Heart right ventricle (tissue), 16 donors: ENCODE results near the gene DLGAP1. TPM values are rescaled to one million over a fixed set of nuclear protein-coding genes. Genes with fewer than 3 reads are reported as not detected.

Experiments
- ATAC-seq, 8 donors: fragments of 200-7000 bp; cut with Tn5 transposase; one replicate each; pipeline ENCODE4 v1.9.1; 2020; ENCODE audit warnings: mild to moderate bottlenecking in 8 of 8, moderate library complexity in 8 of 8, moderate number of reproducible peaks in 1 of 8
- DNase-seq, 2 donors: peaks; one replicate each; pipeline ENCODE4 v3.0.0-alpha.2; 2020
- H3K27ac ChIP-seq, 10 donors: fragments of 200-600 bp; sonication (generic) in 2 of 10; one replicate each; pipeline versions ENCODE4 v1.5.0 to v1.8.0; 2020 to 2022; ENCODE audit warnings: mild to moderate bottlenecking in 3 of 10
- H3K27me3 ChIP-seq, 7 donors: fragments of 200-600 bp; one replicate each; pipeline ENCODE4 v1.8.0; 2021 to 2022; ENCODE audit warnings: mild to moderate bottlenecking in 2 of 7
- H3K36me3 ChIP-seq, 9 donors: fragments of 200-600 bp; sonication (generic) in 1 of 9; one replicate each; pipeline versions ENCODE4 v1.5.0 to v1.8.0; 2020 to 2022; ENCODE audit warnings: mild to moderate bottlenecking in 2 of 9
- H3K4me1 ChIP-seq, 9 donors: fragments of 200-600 bp; sonication (generic) in 1 of 9; one replicate each; pipeline versions ENCODE4 v1.5.0 to v1.8.0; 2020 to 2022; ENCODE audit warnings: mild to moderate bottlenecking in 4 of 9
- H3K4me3 ChIP-seq, 10 donors: fragments of 200-600 bp; sonication (generic) in 2 of 10; one replicate each; pipeline versions ENCODE4 v1.5.0 to v1.8.0; 2020 to 2022; ENCODE audit warnings: mild to moderate bottlenecking in 7 of 10, moderate library complexity in 2 of 10
- H3K9me3 ChIP-seq, 11 donors: fragments of 200-600 bp in 10 of 11; sonication (generic) in 2 of 11; one replicate each; pipeline versions ENCODE4 v1.5.0 to v1.8.0; 2013 to 2022; ENCODE audit warnings: mild to moderate bottlenecking in 2 of 11, control low read depth in 1 of 11, moderate library complexity in 1 of 11
- WGBS, 2 donors: extraction: QIAGEN DNeasy Blood & Tissue Kit; methylation state at CpG; one replicate each; pipeline ENCODE4 v1.1.7; 2013; ENCODE audit warnings: inconsistent platforms in 1 of 2; 5-methylcytosine and 5-hydroxymethylcytosine counted together
- intact Hi-C, 10 donors: fragments of 100-400 bp; cut with DNase I; formaldehyde crosslinking; loops; one replicate each; pipeline versions ENCODE4 v1.11.1 to v1.14.2; 2022
- polyA plus RNA-seq, 2 donors: library from polyadenylated mRNA; stranded (reverse); fragments of 200-250 nt; gene quantifications; one replicate each; pipeline ENCODE4 v1.2.3, GENCODE V29; 2013
- total RNA-seq, 10 donors: library from RNA; stranded (reverse); fragmentation: NEBNext Ultra II Directional in 3 of 10; extraction: Animal tissue kit (Norgen Biotek cat#: 25700) in 3 of 10; gene quantifications; one replicate each; pipeline versions ENCODE4 v1.2.1 to v1.2.4, GENCODE V29; 2021 to 2023
- TF ChIP-seq, protein P1 (sequence below), 9 donors: fragments of 200-600 bp; sonication (generic) in 2 of 9; IDR thresholded peaks; one replicate each; pipeline versions ENCODE4 v1.5.0 to v1.8.0; 2021 to 2022; ENCODE audit warnings: antibody characterized with exemption in 9 of 9, mild to moderate bottlenecking in 5 of 9, moderate library complexity in 1 of 9
- donor health status: Arrhythmogenic right ventricular cardiomyopathy.
- donor health status: ischemic (EF 13 %, LVEDD 7.1; RV severe dilation, severe dysfunction).
- donor health status: healthy with polysubstance abuse.
- donor health status: DM: no; HTN: yes; CAD: no.
- donor health status: DM: no; HTN: no; CAD: no.
- donor health status: ischemic (EF 25% LVEDD 6.9; RV normal size, moderate dysfunction).
- donor health status: ischemic (EF 25% LVEDD 5.7; RV mildly dilated, moderate dysfunction).
- donor health status: healthy.
- donor health status: DM: yes; HTN: yes; CAD: no.
- donor health status: Ischemic cardiomyopathy.
- donor health status: ischemic (EF 35%, LVEDD 5.7; RV mildly dilated, moderate dysfunction).
- donor health status: nonischemic (EF 11% LVEDD 7.7; RV severe dilation, severe dysfunction).
- donor health status: DM: yes; HTN: yes; CAD: no.
- donor health status: PGD.
- donor health status: ischemic (EF 29% LVEDD 5.4; RV normal size, mild dysfunction).
- donor health status: nonischemic (EF 23%, LVEDD 6.1; RV moderate dilation, normal function).

The DLGAP1 gene
- total and polyA plus RNA-seq, 12 donors: 0.07 to 7.2 (median 1.0) TPM; not detected in 2

DNA sequence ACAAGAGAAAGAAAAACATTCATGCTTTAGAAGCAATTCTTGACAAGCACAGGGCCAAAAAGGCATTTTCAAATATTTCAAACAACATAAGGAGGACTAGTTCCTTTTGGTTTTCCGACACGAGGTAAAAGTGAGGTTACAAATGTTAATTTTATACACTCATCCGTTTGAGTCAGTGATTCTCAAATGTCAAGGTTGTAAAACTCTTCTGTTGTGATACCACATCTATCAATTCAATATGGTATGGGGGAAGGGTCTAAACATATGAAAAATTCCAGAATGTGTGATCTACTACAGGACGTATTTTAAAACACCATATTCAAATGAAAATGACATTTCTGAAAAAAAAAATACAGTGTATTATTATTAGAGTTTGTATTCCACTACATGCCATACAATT lies 952.5 kb downstream of the DLGAP1 start:
- Histone ChIP-seq H3K4me1 (peaks cover 0 to 12% (median 8%) of the 10 kb centered on the region in 9 donors), H3K27me3 (peaks cover 0 to 40% (median 27%) of the 10 kb centered on the region in 7 donors), H3K27ac (no peak overlapping the region), H3K4me3 (no peak overlapping the region), H3K36me3 (no peaks in the 10 kb centered on the region), H3K9me3 (no peaks in the 10 kb centered on the region)
- DNase-seq (no peak), ATAC-seq (no peak)
- intact Hi-C loops: no loop called here
- 75 to 88% methylated on average over 4 of the region's 4 CpGs for WGBS, 2 donors
- TF ChIP-seq, protein P1, sequence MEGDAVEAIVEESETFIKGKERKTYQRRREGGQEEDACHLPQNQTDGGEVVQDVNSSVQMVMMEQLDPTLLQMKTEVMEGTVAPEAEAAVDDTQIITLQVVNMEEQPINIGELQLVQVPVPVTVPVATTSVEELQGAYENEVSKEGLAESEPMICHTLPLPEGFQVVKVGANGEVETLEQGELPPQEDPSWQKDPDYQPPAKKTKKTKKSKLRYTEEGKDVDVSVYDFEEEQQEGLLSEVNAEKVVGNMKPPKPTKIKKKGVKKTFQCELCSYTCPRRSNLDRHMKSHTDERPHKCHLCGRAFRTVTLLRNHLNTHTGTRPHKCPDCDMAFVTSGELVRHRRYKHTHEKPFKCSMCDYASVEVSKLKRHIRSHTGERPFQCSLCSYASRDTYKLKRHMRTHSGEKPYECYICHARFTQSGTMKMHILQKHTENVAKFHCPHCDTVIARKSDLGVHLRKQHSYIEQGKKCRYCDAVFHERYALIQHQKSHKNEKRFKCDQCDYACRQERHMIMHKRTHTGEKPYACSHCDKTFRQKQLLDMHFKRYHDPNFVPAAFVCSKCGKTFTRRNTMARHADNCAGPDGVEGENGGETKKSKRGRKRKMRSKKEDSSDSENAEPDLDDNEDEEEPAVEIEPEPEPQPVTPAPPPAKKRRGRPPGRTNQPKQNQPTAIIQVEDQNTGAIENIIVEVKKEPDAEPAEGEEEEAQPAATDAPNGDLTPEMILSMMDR (IDR thresholded peaks at IDR 0.05): no peak

- peak overlapping the region in 1 of 10 donors; percentile 52 for H3K4me3 ChIP-seq
- peaks cover 0 to 41% (median 27%) of the 10 kb centered on the region in 7 donors for H3K27me3 ChIP-seq
- peaks cover 0 to 12% (median 8%) of the 10 kb centered on the region in 9 donors for H3K4me1 ChIP-seq
- intact Hi-C loops: no loop called here
- H3K36me3 ChIP-seq: no peaks in the 10 kb centered on the region
- H3K27ac ChIP-seq: no peak overlapping the region
- TF ChIP-seq, protein P1 (IDR thresholded peaks at IDR 0.05): no peak
- no peaks in the 10 kb centered on the region for H3K9me3 ChIP-seq
- no peak for DNase-seq
- WGBS, 2 donors: 50 to 52% methylated on average over 5 of the region's 5 CpGs
- ATAC-seq: no peak
Observed at GRCh38 chr18:3500016-3500415, 955.1 kb downstream of the DLGAP1 start.

DNA sequence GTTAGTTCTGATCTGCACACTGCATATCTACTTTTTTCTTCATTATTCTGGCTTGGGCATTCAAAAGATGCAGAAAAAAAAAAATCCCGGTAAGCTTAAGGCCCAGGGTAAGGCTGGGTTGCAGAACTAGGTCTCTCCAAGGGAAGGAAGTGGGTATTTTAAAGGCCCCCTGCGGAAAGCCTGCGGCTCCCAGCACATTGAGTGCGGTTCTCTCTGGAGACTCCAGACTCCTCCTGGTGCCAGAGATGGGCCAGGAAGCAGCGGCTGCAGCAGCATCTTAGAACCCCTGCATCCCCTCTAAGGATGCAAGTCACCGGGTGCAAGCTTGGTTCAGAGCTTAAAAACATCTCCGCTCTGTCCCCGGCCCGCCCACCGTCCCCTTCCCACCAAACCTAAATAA lies 955.6 kb downstream of the DLGAP1 start:
- intact Hi-C loops: no loop called here
- TF ChIP-seq, protein P1 (IDR thresholded peaks at IDR 0.05): no peak
- H3K4me3 ChIP-seq: peak overlapping the region in 9 of 10 donors; percentile 26 to 57 (median 54)
- H3K9me3 ChIP-seq: no peaks in the 10 kb centered on the region
- 12 to 21% methylated on average over 10 of the region's 10 CpGs for WGBS, 2 donors
- H3K4me1 ChIP-seq: peaks cover 0 to 12% (median 8%) of the 10 kb centered on the region in 9 donors
- H3K36me3 ChIP-seq: no peaks in the 10 kb centered on the region
- H3K27ac ChIP-seq: no peak overlapping the region
- ATAC-seq: peak in 3 of 8 donors; percentile 11 to 35 (median 24)
- H3K27me3 ChIP-seq: peaks cover 0 to 41% (median 27%) of the 10 kb centered on the region in 7 donors
- no peak for DNase-seq

DNA sequence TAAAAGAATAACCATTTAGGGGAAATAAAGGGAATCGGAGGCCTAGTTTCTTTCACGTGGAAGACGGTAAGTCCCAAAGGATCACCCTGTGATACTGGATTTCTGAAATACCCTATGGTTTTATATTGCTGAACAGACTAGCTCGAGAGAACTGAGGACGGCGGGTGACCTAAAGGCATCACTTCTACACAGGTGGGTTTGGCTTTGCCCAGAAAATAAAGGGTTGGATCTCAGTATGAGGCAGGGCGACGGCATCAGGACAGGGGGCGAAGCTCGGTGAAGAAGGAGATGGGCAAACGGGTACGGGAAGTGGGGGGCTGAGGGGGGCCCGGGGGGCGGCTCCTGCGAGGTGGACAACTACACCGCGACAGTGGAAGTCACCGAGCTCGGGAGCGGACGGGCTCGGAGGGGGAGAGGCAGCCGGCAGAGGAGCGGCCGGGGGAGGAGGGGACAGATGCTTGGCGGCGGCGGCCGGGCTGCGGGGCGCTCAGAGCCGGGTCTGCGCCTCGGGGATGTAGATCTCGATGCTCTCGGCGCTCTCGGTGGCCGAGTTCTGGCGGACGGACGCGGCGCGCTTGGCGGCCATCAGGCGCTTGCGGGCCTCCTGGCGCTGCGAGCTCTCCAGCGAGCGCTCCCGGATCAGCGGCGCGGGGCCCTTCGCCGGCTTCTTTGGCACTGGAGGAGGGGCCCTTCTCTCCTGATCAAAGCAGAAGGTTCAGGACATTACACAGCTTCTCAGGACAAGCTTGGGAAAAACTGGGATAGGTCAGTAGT lies 956.2 kb downstream of the DLGAP1 start:
- 15% methylated on average over 57 to 58 of the region's 58 CpGs for WGBS, 2 donors
- ATAC-seq (peak in 7 of 8 donors; percentile 38 to 70 (median 61)), DNase-seq (peak in 1 of 2 donors; percentile 37)
- TF ChIP-seq, protein P1 (IDR thresholded peaks at IDR 0.05): no peak
- Histone ChIP-seq H3K9me3 (no peaks in the 10 kb centered on the region), H3K4me1 (peaks cover 0 to 16% (median 8%) of the 10 kb centered on the region in 9 donors), H3K27me3 (peaks cover 0 to 41% (median 27%) of the 10 kb centered on the region in 7 donors), H3K36me3 (no peaks in the 10 kb centered on the region), H3K4me3 (peak overlapping the region in 9 of 10 donors; percentile 26 to 57 (median 54)), H3K27ac (no peak overlapping the region)
- intact Hi-C loops: no loop called here
